Ishikawa (cell line): Measurements from ENCODE around the gene SBNO2.

Experiments used
- CEBPB ChIP-seq: IDR thresholded peaks from 2 replicates; pipeline ENCODE4 v1.6.1; 2012
- CREB1 ChIP-seq: IDR thresholded peaks from 2 replicates; pipeline ENCODE4 v1.6.1; 2012; ENCODE audit warnings: low read depth
- EGR1 ChIP-seq: IDR thresholded peaks from 2 replicates; pipeline ENCODE4 v1.6.1; 2012
- EP300 ChIP-seq: IDR thresholded peaks from 2 replicates; pipeline ENCODE4 v1.6.1; 2012; ENCODE audit warnings: borderline replicate concordance
- FOXM1 ChIP-seq: IDR thresholded peaks from 2 replicates; pipeline ENCODE4 v1.6.1; 2012; ENCODE audit warnings: low read depth, borderline replicate concordance
- NFIC ChIP-seq: IDR thresholded peaks from 2 replicates; pipeline ENCODE4 v1.6.1; 2012
- RAD21 ChIP-seq: IDR thresholded peaks from 2 replicates; pipeline ENCODE4 v1.6.1; 2012; ENCODE audit warnings: low read depth
- REST ChIP-seq: IDR thresholded peaks from 2 replicates; pipeline ENCODE4 v1.6.1; 2012; ENCODE audit warnings: low read depth, mild to moderate bottlenecking
- TAF1 ChIP-seq: IDR thresholded peaks from 2 replicates; pipeline ENCODE4 v1.6.1; 2012; ENCODE audit warnings: low read depth, mild to moderate bottlenecking
- TCF12 ChIP-seq: IDR thresholded peaks from 2 replicates; pipeline ENCODE4 v1.6.1; 2012; ENCODE audit warnings: low read depth
- TEAD4 ChIP-seq: IDR thresholded peaks from 2 replicates; pipeline ENCODE4 v1.6.1; 2012
- YY1 ChIP-seq: IDR thresholded peaks from 2 replicates; pipeline ENCODE4 v1.6.1; 2012; ENCODE audit warnings: low read depth
- ZBTB7A ChIP-seq: IDR thresholded peaks from 2 replicates; pipeline ENCODE4 v1.6.1; 2012; ENCODE audit warnings: low read depth
- TF ChIP-seq, protein P1 (sequence below): IDR thresholded peaks from 2 replicates; pipeline ENCODE4 v1.6.1; 2012
- TF ChIP-seq, protein P2 (sequence below): IDR thresholded peaks from 2 replicates; pipeline ENCODE4 v1.6.1; 2012

SBNO2 gene

GRCh38 chr19:1063030-1063908 lies 110.8 kb downstream of the SBNO2 start:
- no peak for TF ChIP-seq ZBTB7A
- no peak for TF ChIP-seq FOXM1
- TF ChIP-seq, protein P1, sequence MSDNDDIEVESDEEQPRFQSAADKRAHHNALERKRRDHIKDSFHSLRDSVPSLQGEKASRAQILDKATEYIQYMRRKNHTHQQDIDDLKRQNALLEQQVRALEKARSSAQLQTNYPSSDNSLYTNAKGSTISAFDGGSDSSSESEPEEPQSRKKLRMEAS: no peak
- TF ChIP-seq YY1: no peak
- no peak for TF ChIP-seq NFIC
- TF ChIP-seq TEAD4: no peak
- TF ChIP-seq CREB1: no peak
- no peak for TF ChIP-seq REST
- no peak for TF ChIP-seq TCF12
- no peak for TF ChIP-seq RAD21

DNA sequence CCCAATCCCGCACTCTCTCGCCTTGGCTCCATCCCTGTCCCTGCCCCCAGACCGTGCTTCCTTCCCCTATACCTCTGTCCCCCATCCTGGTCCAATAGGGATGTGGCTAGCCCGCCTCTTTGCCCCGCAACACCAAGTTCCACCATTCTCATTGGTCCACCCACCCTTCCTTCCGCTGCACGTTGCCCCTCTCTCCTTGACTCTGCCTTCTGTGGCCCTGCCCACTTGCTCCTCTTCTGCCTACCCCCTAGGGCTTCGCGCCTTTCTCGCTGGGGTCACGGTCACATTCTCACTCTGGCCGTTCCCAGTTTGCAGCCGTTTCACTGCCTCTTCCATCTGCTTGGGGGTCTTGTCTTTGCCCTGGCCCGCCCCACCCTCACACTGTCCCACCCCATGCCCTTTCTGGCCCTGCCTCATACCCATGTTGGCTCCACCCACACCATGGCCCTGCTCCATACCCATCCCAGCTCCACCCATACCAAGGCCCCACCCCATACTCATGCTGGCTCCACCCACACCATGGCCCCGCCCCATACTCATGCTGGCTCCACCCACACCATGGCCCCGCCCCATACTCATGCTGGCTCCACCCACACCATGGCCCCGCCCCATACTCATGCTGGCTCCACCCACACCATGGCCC lies 111.6 kb downstream of the SBNO2 start:
- TF ChIP-seq ZBTB7A: no peak
- no peak for TF ChIP-seq EGR1
- TF ChIP-seq EP300: no peak
- no peak for TF ChIP-seq CEBPB
- TF ChIP-seq TAF1: no peak

DNA sequence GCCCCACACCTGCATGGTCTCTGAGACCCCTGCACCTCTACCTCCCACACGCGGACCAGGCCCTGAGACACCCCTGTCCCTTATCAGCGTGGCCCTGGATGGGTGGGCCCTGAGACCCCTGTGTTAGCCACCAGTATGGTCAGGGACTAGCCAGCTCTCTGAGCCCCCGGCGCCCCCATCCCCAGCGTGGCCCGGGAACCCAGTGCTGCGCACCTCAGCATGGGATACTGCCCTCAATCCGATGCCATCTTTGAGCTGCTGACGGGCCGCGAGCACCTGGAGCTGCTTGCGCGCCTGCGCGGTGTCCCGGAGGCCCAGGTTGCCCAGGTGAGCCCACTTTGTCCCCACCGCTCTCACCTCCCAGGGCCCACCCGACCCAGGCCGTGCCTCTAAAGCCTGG lies 112.1 kb downstream of the SBNO2 start:
- no peak for TF ChIP-seq EGR1
- TF ChIP-seq TAF1: no peak
- TF ChIP-seq, protein P1: no peak
- TF ChIP-seq ZBTB7A: no peak
- no peak for TF ChIP-seq TEAD4
- TF ChIP-seq NFIC: no peak
- TF ChIP-seq FOXM1: no peak
- TF ChIP-seq CREB1: no peak
- no peak for TF ChIP-seq TCF12
- TF ChIP-seq, protein P2, sequence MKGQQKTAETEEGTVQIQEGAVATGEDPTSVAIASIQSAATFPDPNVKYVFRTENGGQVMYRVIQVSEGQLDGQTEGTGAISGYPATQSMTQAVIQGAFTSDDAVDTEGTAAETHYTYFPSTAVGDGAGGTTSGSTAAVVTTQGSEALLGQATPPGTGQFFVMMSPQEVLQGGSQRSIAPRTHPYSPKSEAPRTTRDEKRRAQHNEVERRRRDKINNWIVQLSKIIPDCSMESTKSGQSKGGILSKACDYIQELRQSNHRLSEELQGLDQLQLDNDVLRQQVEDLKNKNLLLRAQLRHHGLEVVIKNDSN: no peak
- TF ChIP-seq RAD21: no peak
- no peak for TF ChIP-seq EP300
- no peak for TF ChIP-seq CEBPB
- TF ChIP-seq YY1: no peak
- TF ChIP-seq REST: no peak

DNA sequence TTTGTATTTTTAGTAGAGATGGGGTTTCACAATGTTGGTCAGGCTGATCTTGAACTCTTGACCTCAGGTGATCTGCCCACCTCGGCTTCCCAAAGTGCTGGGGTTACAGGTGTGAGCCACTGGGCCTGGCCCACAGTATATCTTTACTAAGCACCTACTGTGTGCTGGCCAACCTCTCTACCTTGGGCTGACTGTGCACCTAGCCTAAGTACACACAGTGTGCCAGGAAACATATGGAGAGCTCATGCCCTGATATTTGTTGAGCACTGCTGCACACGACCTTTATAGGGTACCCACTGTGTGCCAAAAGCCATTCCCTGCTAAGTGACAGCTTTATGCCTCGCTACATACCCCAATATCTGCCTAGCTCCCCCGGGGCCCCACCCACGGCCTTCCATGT lies 113.4 kb downstream of the SBNO2 start:
- TF ChIP-seq REST (no peak), EGR1 (no peak), EP300 (no peak), TAF1 (no peak), YY1 (no peak), RAD21 (no peak), NFIC (no peak), CREB1 (no peak), TCF12 (no peak), ZBTB7A (no peak), FOXM1 (no peak), TEAD4 (no peak)
- TF ChIP-seq, protein P1: no peak
- TF ChIP-seq, protein P2: no peak
